ENCODE measurements around the gene TNIK. TPM values are rescaled to one million over a fixed set of nuclear protein-coding genes. Genes with fewer than 3 reads are reported as not detected.
"Not testable (repeated sequence)": the region's sequence is repeated elsewhere in the genome, so short reads cannot be mapped to it uniquely, and the experiment has no call there.

The TNIK gene
- total and polyA plus RNA-seq, 2 of the 4 experiments (the other 2 are of a cell fraction): 3.4 to 6.3 TPM

GRCh38 chr3:171305823-171306222 lies 154.4 kb downstream of the TNIK start:
- CTCF ChIA-PET; dilution Hi-C loops (cut with HindIII; ENCODE audit: low sequenced_read_pairs, unreplicated experiment); H2BK120ac ChIP-seq (ENCODE audit: low read depth, low read length); H3K79me1 ChIP-seq (ENCODE audit: low read depth in 1 of 2, low read length in 2 of 2); H2BK5ac ChIP-seq (ENCODE audit: low read depth, low read length, poor library complexity, severe bottlenecking); H3K4me3 ChIP-seq (ENCODE audit: insufficient read depth, low read depth, low read length); H4K20me1 ChIP-seq (ENCODE audit: insufficient read depth, low read length); H3K23ac ChIP-seq (ENCODE audit: low read depth, low read length); ATAC-seq (ENCODE audit: low read depth); POLR2A ChIA-PET (ENCODE audit: unreplicated experiment); H3K4me2 ChIP-seq (ENCODE audit: low read depth, low read length); H2AK5ac ChIP-seq (ENCODE audit: low read depth, low read length); H4K5ac ChIP-seq (ENCODE audit: low read depth, low read length); H3K27me3 ChIP-seq (ENCODE audit: control insufficient read depth, insufficient read depth, low read length); DNase-seq; H2AFZ ChIP-seq (replicated peaks; ENCODE audit: low read length, poor library complexity); H2BK20ac ChIP-seq (ENCODE audit: low read depth, low read length); H4K91ac ChIP-seq (ENCODE audit: insufficient read depth, low read depth, low read length); in situ Hi-C loops (cut with MboI; ENCODE audit: low sequenced_read_pairs); H4K8ac ChIP-seq (ENCODE audit: low read depth in 2 of 2, low read length in 2 of 2); H3K14ac ChIP-seq (replicated peaks; ENCODE audit: low read depth, low read length); H3K4me1 ChIP-seq (ENCODE audit: control insufficient read depth, insufficient read depth, low read length); intact Hi-C loops (cut with micrococcal nuclease); H3K27ac ChIP-seq (ENCODE audit: insufficient read depth, low read length); H2BK15ac ChIP-seq (ENCODE audit: low read depth, low read length); H3K9me3 ChIP-seq (ENCODE audit: control insufficient read depth, insufficient read depth, low read length); H3K56ac ChIP-seq (ENCODE audit: extremely low read depth, insufficient read depth, low read length); H3K9me1 ChIP-seq (ENCODE audit: insufficient read depth, low read length); BruUV-seq (replicated peaks); H3K18ac ChIP-seq (ENCODE audit: low read depth, low read length); H3K9ac ChIP-seq (ENCODE audit: low read depth, low read length); H2AK9ac ChIP-seq (replicated peaks; ENCODE audit: low read depth, low read length, poor library complexity); H3K4ac ChIP-seq (ENCODE audit: low read depth, low read length); H3K36me3 ChIP-seq (ENCODE audit: control insufficient read depth, insufficient read depth, low read length): not testable (repeated sequence)
- no CpG with 5 or more reads among the region's 3 CpGs for WGBS, 2 experiments (ENCODE audit: extremely low coverage in 2 of 2, insufficient read length in 1 of 2)

- H3K18ac ChIP-seq (ENCODE audit: low read depth, low read length); H4K5ac ChIP-seq (ENCODE audit: low read depth, low read length); H3K9me1 ChIP-seq (ENCODE audit: insufficient read depth, low read length); H3K23ac ChIP-seq (ENCODE audit: low read depth, low read length); dilution Hi-C loops (cut with HindIII; ENCODE audit: low sequenced_read_pairs, unreplicated experiment); H3K14ac ChIP-seq (replicated peaks; ENCODE audit: low read depth, low read length); DNase-seq; H3K27me3 ChIP-seq (ENCODE audit: control insufficient read depth, insufficient read depth, low read length); H3K36me3 ChIP-seq (ENCODE audit: control insufficient read depth, insufficient read depth, low read length); H3K4me1 ChIP-seq (ENCODE audit: control insufficient read depth, insufficient read depth, low read length); H4K20me1 ChIP-seq (ENCODE audit: insufficient read depth, low read length); intact Hi-C loops (cut with micrococcal nuclease); H2BK120ac ChIP-seq (ENCODE audit: low read depth, low read length); ATAC-seq (ENCODE audit: low read depth); H2BK5ac ChIP-seq (ENCODE audit: low read depth, low read length, poor library complexity, severe bottlenecking); H3K56ac ChIP-seq (ENCODE audit: extremely low read depth, insufficient read depth, low read length); in situ Hi-C loops (cut with MboI; ENCODE audit: low sequenced_read_pairs); H2AK5ac ChIP-seq (ENCODE audit: low read depth, low read length); H3K4ac ChIP-seq (ENCODE audit: low read depth, low read length); H3K9me3 ChIP-seq (ENCODE audit: control insufficient read depth, insufficient read depth, low read length); H4K8ac ChIP-seq (ENCODE audit: low read depth in 2 of 2, low read length in 2 of 2); H3K79me1 ChIP-seq (ENCODE audit: low read depth in 1 of 2, low read length in 2 of 2); H3K4me3 ChIP-seq (ENCODE audit: insufficient read depth, low read depth, low read length); H3K4me2 ChIP-seq (ENCODE audit: low read depth, low read length); CTCF ChIA-PET; H3K27ac ChIP-seq (ENCODE audit: insufficient read depth, low read length); H2BK20ac ChIP-seq (ENCODE audit: low read depth, low read length); H2AFZ ChIP-seq (replicated peaks; ENCODE audit: low read length, poor library complexity); H2BK15ac ChIP-seq (ENCODE audit: low read depth, low read length); POLR2A ChIA-PET (ENCODE audit: unreplicated experiment); H3K9ac ChIP-seq (ENCODE audit: low read depth, low read length); BruUV-seq (replicated peaks); H2AK9ac ChIP-seq (replicated peaks; ENCODE audit: low read depth, low read length, poor library complexity); H4K91ac ChIP-seq (ENCODE audit: insufficient read depth, low read depth, low read length): not testable (repeated sequence)
- WGBS, 2 experiments (ENCODE audit: extremely low coverage in 2 of 2, insufficient read length in 1 of 2): no CpG with 5 or more reads among the region's 4 CpGs
Measured at GRCh38 chr3:171304498-171304897, 155.7 kb downstream of the TNIK start.

Measured in IMR-90 (cell line).